Epithelial cell of proximal tubule (primary cell): Measurements from ENCODE around the gene CELSR2. TPM values are rescaled to one million over a fixed set of nuclear protein-coding genes. Genes with fewer than 3 reads are reported as not detected.

Source experiments
- DNase-seq: peaks from one replicate; pipeline ENCODE4 v3.0.0-alpha.2; 2011; ENCODE audit warnings: low read depth
- H3K4me3 ChIP-seq: 2 replicates; pipeline ENCODE4 v1.5.1; 2011; ENCODE audit warnings: low read depth, mild to moderate bottlenecking, low read length
- CTCF ChIP-seq: conservative IDR thresholded peaks from 2 replicates; pipeline ENCODE4 v1.5.1; 2012; ENCODE audit warnings: low read depth, mild to moderate bottlenecking, low read length
- total RNA-seq: library from RNA; depleted of rRNA; stranded (reverse); fragments of >200 nt; gene quantifications from 2 replicates; pipeline ENCODE4 v1.2.3, GENCODE V29; 2015

The CELSR2 gene
- total RNA-seq, 1 donor from 2014 or later: 14.2 TPM

GRCh38 chr1:109294481-109294880 is 45.1 kb downstream of the CELSR2 start:
- no peak for DNase-seq
- no peak overlapping the region for H3K4me3 ChIP-seq
- no peak for TF ChIP-seq CTCF

DNA sequence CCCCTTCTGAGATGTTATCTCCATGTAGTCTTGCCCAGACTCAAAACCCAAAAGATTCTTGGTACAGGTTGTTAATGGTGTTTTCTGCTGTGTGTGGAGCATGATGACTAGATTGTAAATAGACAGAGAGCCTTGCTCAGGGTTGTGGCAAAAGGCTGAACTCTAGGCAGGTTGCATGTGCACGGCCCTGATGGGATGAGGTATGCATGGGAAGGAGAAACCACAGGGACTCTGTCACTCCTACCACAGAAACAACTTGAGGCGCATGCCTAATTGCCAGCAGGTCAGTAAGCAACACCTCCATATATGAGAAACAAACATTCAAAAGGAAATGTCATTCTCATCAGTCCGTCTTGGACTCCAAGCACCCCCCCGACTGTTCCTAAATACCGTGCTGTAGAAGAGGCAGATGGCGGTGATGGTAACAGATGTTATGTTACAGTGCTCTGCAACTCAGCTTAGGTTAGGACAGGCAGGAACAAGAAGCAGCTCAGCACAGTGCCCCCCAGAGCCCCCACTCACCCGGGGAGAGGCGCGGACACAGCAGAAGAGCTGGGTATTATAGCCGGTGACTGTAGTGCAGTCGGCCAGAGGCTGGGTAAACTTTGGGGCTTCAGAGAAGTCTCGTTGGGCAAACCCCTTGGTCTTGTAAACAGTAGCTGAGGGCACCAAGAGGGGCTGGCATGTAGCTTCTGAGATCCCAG is 46.5 kb downstream of the CELSR2 start:
- H3K4me3 ChIP-seq: no peak overlapping the region
- DNase-seq: no peak
- no peak for TF ChIP-seq CTCF

DNA sequence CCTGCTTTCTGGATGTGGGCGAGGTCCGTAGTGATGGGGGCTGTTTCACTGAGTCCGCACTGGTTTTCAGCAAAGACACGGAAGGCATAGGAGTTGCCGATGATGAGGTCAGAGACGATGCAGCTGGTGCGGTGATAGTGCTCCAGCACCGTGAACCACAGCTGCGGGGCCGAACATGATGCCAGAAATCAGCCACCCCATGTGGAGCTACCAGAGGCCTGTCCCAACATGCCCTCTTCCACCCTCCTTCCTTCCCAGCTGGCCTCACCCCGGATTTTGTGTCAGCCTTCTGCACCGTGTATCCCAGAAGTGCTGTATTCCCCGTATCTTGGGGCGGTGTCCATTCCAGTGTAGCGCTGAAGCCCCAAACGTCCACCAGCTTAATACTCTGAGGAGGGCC is 47.4 kb downstream of the CELSR2 start:
- no peak for DNase-seq
- no peak overlapping the region for H3K4me3 ChIP-seq
- no peak for TF ChIP-seq CTCF

- TF ChIP-seq CTCF: no peak
- no peak for DNase-seq
- H3K4me3 ChIP-seq: no peak overlapping the region
Measured at GRCh38 chr1:109298666-109299557, 49.6 kb downstream of the CELSR2 start.

GRCh38 chr1:109299558-109300343 is 50.4 kb downstream of the CELSR2 start:
- no peak overlapping the region for H3K4me3 ChIP-seq
- no peak for TF ChIP-seq CTCF
- DNase-seq: no peak

DNA sequence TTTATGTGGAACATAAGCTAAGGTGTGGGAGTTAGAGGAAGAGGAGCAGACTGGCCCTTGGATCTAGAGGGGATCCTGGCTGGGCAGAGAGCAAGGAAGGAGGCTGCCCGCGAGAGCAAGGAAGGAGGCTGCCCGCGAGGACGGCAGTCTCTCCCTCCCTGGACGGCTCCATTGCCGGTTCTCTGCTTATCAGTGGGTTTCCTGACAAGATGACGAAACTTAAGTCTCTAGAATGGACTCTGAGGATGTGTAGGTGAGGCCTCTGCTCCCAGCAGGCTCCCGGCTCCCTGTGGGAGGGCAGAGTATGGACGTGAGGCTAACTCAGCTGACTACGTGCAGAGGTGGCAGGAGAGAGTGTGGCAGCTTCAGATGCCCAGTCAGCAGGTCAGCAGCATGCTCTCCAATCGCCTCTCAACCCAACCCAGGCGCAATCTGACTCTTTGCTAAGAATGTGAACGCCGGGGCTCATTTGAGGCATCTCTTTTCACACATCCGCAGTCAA is 51.4 kb downstream of the CELSR2 start:
- DNase-seq: no peak
- H3K4me3 ChIP-seq: no peak overlapping the region
- TF ChIP-seq CTCF: no peak
